HEK293 (cell line): ENCODE data around the gene DCBLD2.

Experiments
- CTCF ChIA-PET: fragments of 350-600 bp; formaldehyde crosslinking; extraction: SDS; loops from one replicate; lab custom pipeline; 2021; ENCODE audit warnings: antibody characterized with exemption; lab: Yijun Ruan, JAX
- POLR2A ChIA-PET: fragments of 300-600 bp; formaldehyde crosslinking; extraction: SDS; loops from one replicate; lab custom pipeline; 2020; ENCODE audit warnings: antibody characterized with exemption, inconsistent platforms; lab: Yijun Ruan, JAX
- H3K27ac ChIP-seq: fragments of 200-500 bp; sonication (Bioruptor generic); 2 replicates; pipeline ENCODE4 v1.5.1; 2014; ENCODE audit warnings: low read depth, low read length, control low read depth, inconsistent platforms; ENCODE audit errors: extremely low read depth
- H3K36me3 ChIP-seq, 2 experiments: fragments of 200-500 bp in 1 of 2; sonication (Bioruptor generic) in 1 of 2; 1 replicate in 1 of 2; 2 replicates in 1 of 2; pipeline ENCODE4 v1.5.1; 2014 to 2017; ENCODE audit warnings: inconsistent platforms in 2 of 2, low read length in 2 of 2; ENCODE audit not compliant: control insufficient read depth in 2 of 2, insufficient read depth in 1 of 2
- H3K4me1 ChIP-seq: fragments of 200-500 bp; sonication (Bioruptor generic); 2 replicates; pipeline ENCODE4 v1.5.1; 2014; ENCODE audit warnings: mild to moderate bottlenecking, low read length, inconsistent platforms; ENCODE audit not compliant: control insufficient read depth, insufficient read depth
- H3K4me3 ChIP-seq: 2 replicates; pipeline ENCODE4 v1.5.1; 2011; ENCODE audit warnings: low read depth, mild to moderate bottlenecking, control low read depth, low read length, moderate library complexity
- H3K9me3 ChIP-seq: fragments of 200-500 bp; sonication (Bioruptor generic); 2 replicates; pipeline ENCODE4 v1.5.1; 2014; ENCODE audit warnings: low read depth, low read length, inconsistent platforms; ENCODE audit not compliant: control insufficient read depth, insufficient read depth
- BCL6B ChIP-seq: fragments of 450-650 bp; formaldehyde crosslinking; IDR thresholded peaks from 2 replicates; pipeline ENCODE4 v1.5.1; 2017; ENCODE audit warnings: missing biosample characterization, missing genetic modification characterization
- GLI2 ChIP-seq: fragments of 450-650 bp; formaldehyde crosslinking; IDR thresholded peaks from 2 replicates; pipeline ENCODE4; 2017; ENCODE audit warnings: missing biosample characterization, missing genetic modification characterization, low read depth, borderline replicate concordance
- IKZF3 ChIP-seq: fragments of 450-650 bp; IDR thresholded peaks from 2 replicates; pipeline ENCODE4 v1.5.0; 2018; ENCODE audit warnings: missing biosample characterization, mild to moderate bottlenecking, missing genetic modification characterization, moderate library complexity
- KLF9 ChIP-seq: fragments of 450-650 bp; formaldehyde crosslinking; IDR thresholded peaks from 2 replicates; pipeline ENCODE4 v1.5.1; 2016; ENCODE audit warnings: missing biosample characterization, missing genetic modification characterization, low read depth
- PRDM2 ChIP-seq: fragments of 450-650 bp; formaldehyde crosslinking; IDR thresholded peaks from 2 replicates; pipeline ENCODE4 v1.5.1; 2016; ENCODE audit warnings: missing biosample characterization, missing genetic modification characterization, borderline replicate concordance
- TSHZ1 ChIP-seq: fragments of 450-650 bp; formaldehyde crosslinking; IDR thresholded peaks from 2 replicates; pipeline ENCODE4 v1.5.1; 2016; ENCODE audit warnings: missing biosample characterization, missing genetic modification characterization, borderline replicate concordance
- WT1 ChIP-seq: fragments of 450-650 bp; formaldehyde crosslinking; IDR thresholded peaks from 2 replicates; pipeline ENCODE4 v1.5.1; 2016; ENCODE audit warnings: missing biosample characterization, missing genetic modification characterization
- ZNF157 ChIP-seq: fragments of 450-650 bp; formaldehyde crosslinking; IDR thresholded peaks from 2 replicates; pipeline ENCODE4 v1.5.1; 2016; ENCODE audit warnings: missing biosample characterization, missing genetic modification characterization
- ZNF26 ChIP-seq: fragments of 450-650 bp; formaldehyde crosslinking; IDR thresholded peaks from 2 replicates; pipeline ENCODE4 v1.5.1; 2016; ENCODE audit warnings: missing biosample characterization, missing genetic modification characterization
- ZNF311 ChIP-seq: fragments of 450-650 bp; formaldehyde crosslinking; IDR thresholded peaks from 2 replicates; pipeline ENCODE4 v1.5.1; 2017; ENCODE audit warnings: missing biosample characterization, missing genetic modification characterization, borderline replicate concordance
- ZNF341 ChIP-seq: fragments of 450-650 bp; formaldehyde crosslinking; IDR thresholded peaks from 2 replicates; pipeline ENCODE4; 2016; ENCODE audit warnings: low read depth, missing biosample characterization, missing genetic modification characterization
- ZNF449 ChIP-seq: fragments of 450-650 bp; formaldehyde crosslinking; IDR thresholded peaks from 2 replicates; pipeline ENCODE4 v1.5.1; 2017; ENCODE audit warnings: missing biosample characterization, mild to moderate bottlenecking, missing genetic modification characterization, moderate library complexity
- ZNF549 ChIP-seq: fragments of 450-650 bp; IDR thresholded peaks from 2 replicates; pipeline ENCODE4 v1.5.1; 2018; ENCODE audit warnings: missing biosample characterization, missing genetic modification characterization, mild to moderate bottlenecking, inconsistent platforms, moderate library complexity
- ZNF555 ChIP-seq: fragments of 450-650 bp; formaldehyde crosslinking; conservative IDR thresholded peaks from 2 replicates; pipeline ENCODE4 v1.5.1; 2017; ENCODE audit warnings: missing biosample characterization, mild to moderate bottlenecking, missing genetic modification characterization, inconsistent platforms

The DCBLD2 gene

GRCh38 chr3:98824256-98824655 is 77.2 kb downstream of the DCBLD2 start (continued):
- TF ChIP-seq KLF9 (tag by site-specific recombination): no peak
- TF ChIP-seq, all 188 proteins: peak for 0

- Histone ChIP-seq H3K4me1 (no peaks in the 10 kb centered on the region), H3K9me3 (no peaks in the 10 kb centered on the region)
- no peak for TF ChIP-seq ZNF341 (tag by site-specific recombination)
- no peak for TF ChIP-seq TSHZ1
- TF ChIP-seq WT1 (tag by site-specific recombination): no peak
- no peak for TF ChIP-seq PRDM2 (tag by site-specific recombination)
- no peak for TF ChIP-seq GLI2 (tag by site-specific recombination)
- TF ChIP-seq ZNF549: no peak
- TF ChIP-seq BCL6B (tag by site-specific recombination): no peak
- TF ChIP-seq ZNF311 (tag by site-specific recombination): no peak
- no peak for TF ChIP-seq ZNF449 (tag by site-specific recombination)
- TF ChIP-seq ZNF157: no peak
- TF ChIP-seq ZNF26 (tag by site-specific recombination): no peak
- no peak for TF ChIP-seq ZNF555 (tag by site-specific recombination)
- no peak for TF ChIP-seq IKZF3 (tag by site-specific recombination)
- TF ChIP-seq, all 188 proteins: peak for 0
- H3K27ac ChIP-seq: no peak overlapping the region
- ChIA-PET CTCF (interaction anchor here (1.0 kb wide), 1 partner anchor 171 kb away, joined by 3 read pairs; no protein-coding TSS in a partner anchor), POLR2A (no interaction called here)
- H3K36me3 ChIP-seq: peaks cover 0 to 15% of the 10 kb centered on the region in 2 experiments; a peak in 1 of 3 replicates
- H3K4me3 ChIP-seq: no peak overlapping the region
Measured at GRCh38 chr3:98823791-98824190, 77.7 kb downstream of the DCBLD2 start.
